Measurements from ENCODE around the gene SLC24A3. TPM values are rescaled to one million over a fixed set of nuclear protein-coding genes. Genes with fewer than 3 reads are reported as not detected.

SLC24A3 gene
- total RNA-seq, 1 donor from 2014 or later = 0.79 TPM

- H3K36me3 Mint-ChIP-seq (ENCODE audit: low read depth, unreplicated experiment) = peaks cover 2% of the 10 kb centered on the region
- Histone ChIP-seq H2AFZ (ENCODE audit: low read depth, low read length) (no peak overlapping the region), H3K4me1 (ENCODE audit: insufficient read depth, low read length) (no peaks in the 10 kb centered on the region), H3K36me3 (ENCODE audit: insufficient read depth, low read length) (no peaks in the 10 kb centered on the region), H3K27ac (ENCODE audit: low read depth, low read length) (no peak overlapping the region), H3K9me3 (ENCODE audit: insufficient read depth, low read depth, low read length) (no peaks in the 10 kb centered on the region), H4K20me1 (ENCODE audit: insufficient read depth, low read length) (no peaks in the 10 kb centered on the region), H3K4me2 (ENCODE audit: low read length) (no peak overlapping the region), H3K4me3 (ENCODE audit: insufficient read depth, low read depth, low read length) (no peak overlapping the region), H3K79me2 (ENCODE audit: insufficient read depth, low read length) (no peaks in the 10 kb centered on the region), H3K27me3 (ENCODE audit: insufficient read depth, low read length) (no peaks in the 10 kb centered on the region), H3K9ac (ENCODE audit: low read length) (no peak overlapping the region)
- no peak for TF ChIP-seq EZH2 (IDR thresholded peaks at IDR 0.05; ENCODE audit: insufficient read depth, low read length)
- TF ChIP-seq, protein P1, sequence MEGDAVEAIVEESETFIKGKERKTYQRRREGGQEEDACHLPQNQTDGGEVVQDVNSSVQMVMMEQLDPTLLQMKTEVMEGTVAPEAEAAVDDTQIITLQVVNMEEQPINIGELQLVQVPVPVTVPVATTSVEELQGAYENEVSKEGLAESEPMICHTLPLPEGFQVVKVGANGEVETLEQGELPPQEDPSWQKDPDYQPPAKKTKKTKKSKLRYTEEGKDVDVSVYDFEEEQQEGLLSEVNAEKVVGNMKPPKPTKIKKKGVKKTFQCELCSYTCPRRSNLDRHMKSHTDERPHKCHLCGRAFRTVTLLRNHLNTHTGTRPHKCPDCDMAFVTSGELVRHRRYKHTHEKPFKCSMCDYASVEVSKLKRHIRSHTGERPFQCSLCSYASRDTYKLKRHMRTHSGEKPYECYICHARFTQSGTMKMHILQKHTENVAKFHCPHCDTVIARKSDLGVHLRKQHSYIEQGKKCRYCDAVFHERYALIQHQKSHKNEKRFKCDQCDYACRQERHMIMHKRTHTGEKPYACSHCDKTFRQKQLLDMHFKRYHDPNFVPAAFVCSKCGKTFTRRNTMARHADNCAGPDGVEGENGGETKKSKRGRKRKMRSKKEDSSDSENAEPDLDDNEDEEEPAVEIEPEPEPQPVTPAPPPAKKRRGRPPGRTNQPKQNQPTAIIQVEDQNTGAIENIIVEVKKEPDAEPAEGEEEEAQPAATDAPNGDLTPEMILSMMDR (IDR thresholded peaks at IDR 0.05; ENCODE audit: insufficient read depth, low read depth, low read length) = no peak
- no peak overlapping the region for H3K4me3 Mint-ChIP-seq (ENCODE audit: unreplicated experiment)
- H3K27me3 Mint-ChIP-seq (ENCODE audit: low read depth, unreplicated experiment) = peaks cover 20% of the 10 kb centered on the region
- DNase-seq (ENCODE audit: low read depth) (no peak), FAIRE-seq (no peak)
- H3K9me3 Mint-ChIP-seq (ENCODE audit: unreplicated experiment) = no peaks in the 10 kb centered on the region
- H3K4me1 Mint-ChIP-seq (ENCODE audit: low read depth, unreplicated experiment) = no peaks in the 10 kb centered on the region
- no peak overlapping the region for H3K27ac Mint-ChIP-seq (ENCODE audit: unreplicated experiment)
Measured at GRCh38 chr20:19374216-19374615, 161.8 kb downstream of the SLC24A3 start.

DNA sequence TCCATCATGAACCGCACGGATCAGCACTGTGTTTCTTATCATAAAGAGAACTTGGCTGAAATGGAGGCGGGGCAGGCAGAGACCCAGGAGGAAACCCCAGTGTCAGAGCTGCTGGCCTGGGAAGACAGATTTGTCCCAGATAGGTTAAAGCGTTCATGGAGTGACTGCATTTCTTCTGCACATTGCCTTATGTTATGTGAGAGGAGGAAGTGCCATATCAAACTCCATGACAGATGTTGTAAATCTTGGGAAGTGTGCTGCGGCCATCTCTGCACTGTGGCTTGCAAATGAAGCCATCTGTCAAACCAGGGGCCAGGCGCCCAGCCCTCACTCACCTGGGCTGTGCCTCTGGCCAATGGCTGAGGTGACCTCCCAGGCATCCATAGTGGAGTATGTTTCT is 163.0 kb downstream of the SLC24A3 start:
- H3K4me1 ChIP-seq (ENCODE audit: insufficient read depth, low read length) = no peaks in the 10 kb centered on the region
- H3K4me3 ChIP-seq (ENCODE audit: insufficient read depth, low read depth, low read length) = no peak overlapping the region
- H3K4me1 Mint-ChIP-seq (ENCODE audit: low read depth, unreplicated experiment) = no peaks in the 10 kb centered on the region
- H3K27ac Mint-ChIP-seq (ENCODE audit: unreplicated experiment) = no peak overlapping the region
- H3K9me3 ChIP-seq (ENCODE audit: insufficient read depth, low read depth, low read length) = no peaks in the 10 kb centered on the region
- peaks cover 20% of the 10 kb centered on the region for H3K27me3 Mint-ChIP-seq (ENCODE audit: low read depth, unreplicated experiment)
- no peaks in the 10 kb centered on the region for H3K79me2 ChIP-seq (ENCODE audit: insufficient read depth, low read length)
- H3K9me3 Mint-ChIP-seq (ENCODE audit: unreplicated experiment) = no peaks in the 10 kb centered on the region
- no peak overlapping the region for H3K9ac ChIP-seq (ENCODE audit: low read length)
- TF ChIP-seq, protein P1 (IDR thresholded peaks at IDR 0.05; ENCODE audit: insufficient read depth, low read depth, low read length) = no peak
- TF ChIP-seq EZH2 (IDR thresholded peaks at IDR 0.05; ENCODE audit: insufficient read depth, low read length) = no peak
- H3K36me3 ChIP-seq (ENCODE audit: insufficient read depth, low read length) = no peaks in the 10 kb centered on the region
- DNase-seq (ENCODE audit: low read depth) = no peak
- no peaks in the 10 kb centered on the region for H4K20me1 ChIP-seq (ENCODE audit: insufficient read depth, low read length)
- no peaks in the 10 kb centered on the region for H3K27me3 ChIP-seq (ENCODE audit: insufficient read depth, low read length)
- H3K4me3 Mint-ChIP-seq (ENCODE audit: unreplicated experiment) = no peak overlapping the region
- peaks cover 2% of the 10 kb centered on the region for H3K36me3 Mint-ChIP-seq (ENCODE audit: low read depth, unreplicated experiment)
- H2AFZ ChIP-seq (ENCODE audit: low read depth, low read length) = no peak overlapping the region
- no peak for FAIRE-seq
- no peak overlapping the region for H3K27ac ChIP-seq (ENCODE audit: low read depth, low read length)
- no peak overlapping the region for H3K4me2 ChIP-seq (ENCODE audit: low read length)

DNA sequence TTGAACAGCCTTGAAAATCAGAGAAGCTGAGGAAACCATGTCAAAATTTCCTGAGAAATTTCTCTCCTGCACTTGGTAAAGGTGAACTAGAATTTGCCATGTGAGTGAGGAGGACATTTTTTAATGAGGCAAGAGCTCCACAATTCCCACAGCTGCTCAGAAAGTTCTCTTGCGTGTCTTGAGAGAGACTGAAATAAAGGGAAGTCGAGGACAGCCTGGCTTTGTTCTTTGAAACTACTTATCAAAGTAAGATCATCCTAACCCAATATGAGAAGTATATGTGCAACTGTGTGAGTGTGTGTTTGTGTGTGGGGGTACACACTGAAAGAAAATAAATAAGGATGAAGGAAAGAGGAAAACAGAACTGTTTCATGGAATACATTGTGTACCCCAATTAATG is 163.4 kb downstream of the SLC24A3 start:
- Histone ChIP-seq H3K27ac (ENCODE audit: low read depth, low read length) (no peak overlapping the region), H2AFZ (ENCODE audit: low read depth, low read length) (no peak overlapping the region), H3K4me2 (ENCODE audit: low read length) (no peak overlapping the region), H4K20me1 (ENCODE audit: insufficient read depth, low read length) (no peaks in the 10 kb centered on the region), H3K36me3 (ENCODE audit: insufficient read depth, low read length) (no peaks in the 10 kb centered on the region), H3K27me3 (ENCODE audit: insufficient read depth, low read length) (no peaks in the 10 kb centered on the region), H3K79me2 (ENCODE audit: insufficient read depth, low read length) (no peaks in the 10 kb centered on the region), H3K9ac (ENCODE audit: low read length) (no peak overlapping the region), H3K9me3 (ENCODE audit: insufficient read depth, low read depth, low read length) (no peaks in the 10 kb centered on the region), H3K4me1 (ENCODE audit: insufficient read depth, low read length) (no peaks in the 10 kb centered on the region), H3K4me3 (ENCODE audit: insufficient read depth, low read depth, low read length) (no peak overlapping the region)
- DNase-seq (ENCODE audit: low read depth) (no peak), FAIRE-seq (no peak)
- peaks cover 22% of the 10 kb centered on the region for H3K27me3 Mint-ChIP-seq (ENCODE audit: low read depth, unreplicated experiment)
- H3K27ac Mint-ChIP-seq (ENCODE audit: unreplicated experiment) = no peak overlapping the region
- H3K36me3 Mint-ChIP-seq (ENCODE audit: low read depth, unreplicated experiment) = peaks cover 2% of the 10 kb centered on the region
- H3K4me1 Mint-ChIP-seq (ENCODE audit: low read depth, unreplicated experiment) = no peaks in the 10 kb centered on the region
- no peaks in the 10 kb centered on the region for H3K9me3 Mint-ChIP-seq (ENCODE audit: unreplicated experiment)
- no peak for TF ChIP-seq EZH2 (IDR thresholded peaks at IDR 0.05; ENCODE audit: insufficient read depth, low read length)
- TF ChIP-seq, protein P1 (IDR thresholded peaks at IDR 0.05; ENCODE audit: insufficient read depth, low read depth, low read length) = no peak
- no peak overlapping the region for H3K4me3 Mint-ChIP-seq (ENCODE audit: unreplicated experiment)

Measured in astrocyte (in vitro differentiated cells and primary cell).